ENCODE measurements around the gene NCBP3.
"Not testable (repeated sequence)": the region's sequence is repeated elsewhere in the genome, so short reads cannot be mapped to it uniquely, and the experiment has no call there.

Gene NCBP3

GRCh38 chr17:3795390-3796102 lies 50.5 kb downstream of the NCBP3 start:
- no peak for DNase-seq

GRCh38 chr17:3794557-3795389 lies 51.3 kb downstream of the NCBP3 start:
- no peak for DNase-seq

DNA sequence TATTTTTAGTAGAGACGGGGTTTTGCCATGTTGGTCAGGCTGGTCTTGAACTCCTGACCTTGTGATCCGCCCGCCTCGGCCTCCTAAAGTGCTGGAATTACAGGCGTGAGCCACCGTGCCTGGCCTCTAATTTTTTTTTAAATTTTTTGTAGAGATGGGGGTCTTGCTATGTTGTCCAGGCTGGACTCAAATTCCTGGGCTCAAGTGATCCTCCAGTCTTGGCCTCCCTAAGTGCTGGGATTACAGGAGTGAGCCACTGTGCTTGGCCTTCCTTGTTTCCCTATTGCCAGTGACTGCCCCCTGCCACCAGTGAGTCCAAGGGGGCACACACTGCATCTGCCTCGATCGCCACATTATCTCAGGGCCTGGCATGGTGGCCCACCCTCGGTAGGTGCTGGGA lies 51.9 kb downstream of the NCBP3 start:
- DNase-seq, result not testable (repeated sequence)

DNA sequence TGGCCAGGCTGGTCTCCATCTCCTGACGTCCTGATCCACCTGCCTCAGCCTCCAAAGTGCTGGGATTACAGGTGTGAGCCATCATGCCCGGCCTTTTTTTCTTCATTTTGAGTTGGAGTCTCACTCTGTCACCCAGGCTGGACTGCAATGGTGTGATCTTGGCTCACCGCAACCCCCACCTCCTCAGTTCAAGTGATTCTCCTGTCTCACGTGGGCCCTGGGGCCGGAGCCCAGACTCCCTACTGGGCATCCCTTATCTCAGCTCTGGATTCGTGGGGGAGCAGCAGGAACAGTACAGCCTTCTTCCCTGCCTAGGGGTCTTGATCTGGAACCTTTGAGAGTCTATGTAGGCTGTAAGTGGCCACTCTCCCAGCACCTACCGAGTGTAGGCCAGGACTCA lies 52.8 kb downstream of the NCBP3 start:
- not testable (repeated sequence) for DNase-seq

DNA sequence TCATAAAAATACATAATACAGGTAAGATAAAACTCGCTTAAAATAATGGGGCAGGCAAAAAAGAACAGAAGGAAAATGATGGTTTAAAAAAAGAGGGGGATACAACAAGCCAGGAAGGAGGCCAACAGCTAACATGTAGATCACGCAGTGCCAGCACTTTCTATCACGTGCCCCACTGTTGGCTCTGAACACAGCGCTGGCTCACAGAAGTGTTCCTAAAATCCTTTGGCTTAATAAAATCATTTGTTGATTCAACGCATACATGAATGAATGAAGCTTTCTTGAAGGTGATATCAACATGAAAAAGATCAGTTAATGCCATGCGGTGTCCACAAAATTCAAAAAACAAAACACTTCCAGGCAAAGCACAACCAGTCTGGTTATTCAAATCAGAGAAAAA lies 53.6 kb downstream of the NCBP3 start:
- peak in 33 of 56 donors; percentile 10 to 67 (median 31) for DNase-seq

GRCh38 chr17:3788200-3788599 lies 57.8 kb downstream of the NCBP3 start:
- DNase-seq, result no peak

DNA sequence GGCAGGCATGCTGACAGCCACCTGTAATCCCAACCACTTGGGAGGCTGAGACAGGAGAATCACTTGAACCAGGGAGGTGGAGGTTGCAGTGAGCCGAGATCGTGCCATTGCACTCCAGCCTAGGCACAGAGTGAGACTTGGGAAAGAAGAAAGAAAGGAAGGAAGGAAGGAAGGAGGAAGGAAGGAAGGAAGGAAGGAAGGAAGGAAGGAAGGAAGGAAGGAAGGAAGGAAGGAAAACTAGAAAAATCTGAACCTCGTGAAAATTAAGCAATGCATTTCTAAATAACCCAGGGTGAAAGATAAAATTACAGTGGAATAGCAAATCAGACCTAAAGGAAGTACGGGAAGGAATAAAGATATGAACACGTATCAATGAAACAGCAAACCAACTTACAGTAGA lies 60.7 kb downstream of the NCBP3 start:
- not testable (repeated sequence) for DNase-seq

DNA sequence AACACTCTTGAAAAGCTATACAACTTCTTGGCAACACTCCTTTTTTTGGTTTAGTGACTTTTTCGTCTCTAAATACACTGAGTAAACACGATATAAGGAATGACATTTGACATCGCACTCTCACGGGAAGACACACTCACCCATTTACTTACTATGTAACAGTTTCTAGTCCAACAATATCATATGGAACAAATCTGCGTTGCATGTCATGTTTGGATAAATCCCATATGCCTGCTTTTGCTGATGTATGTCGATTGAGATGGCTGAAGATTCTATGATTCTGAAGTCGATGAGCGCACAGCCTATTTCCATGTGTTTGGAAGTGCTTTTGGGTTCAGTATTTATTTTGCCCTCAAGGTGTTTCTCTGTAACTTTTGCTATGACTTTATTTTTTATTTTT lies 63.3 kb downstream of the NCBP3 start:
- no peak for DNase-seq

DNA sequence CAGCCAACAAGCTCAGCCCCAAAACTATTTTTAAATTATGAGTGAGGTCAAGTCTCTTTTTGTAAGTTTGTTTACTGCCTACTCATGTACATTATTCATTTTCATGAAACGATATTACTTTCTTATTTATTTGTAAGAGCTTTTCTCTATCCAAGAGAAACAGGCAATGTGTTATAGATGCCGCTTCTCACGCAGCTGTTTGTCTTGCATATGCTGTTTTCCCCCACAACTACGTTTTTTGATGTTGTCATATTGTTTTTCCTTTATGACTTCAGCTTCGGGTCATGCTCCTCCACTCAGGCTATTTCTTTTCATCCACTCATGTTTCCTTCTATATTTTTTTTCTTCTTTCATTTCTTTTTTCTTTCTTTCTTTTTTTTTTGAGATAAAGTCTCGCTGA lies 65.1 kb downstream of the NCBP3 start:
- DNase-seq, result no peak

- no peak for DNase-seq
These were observed 68.5 kb downstream of the NCBP3 start for GRCh38 chr17:3777366-3778120.

DNA sequence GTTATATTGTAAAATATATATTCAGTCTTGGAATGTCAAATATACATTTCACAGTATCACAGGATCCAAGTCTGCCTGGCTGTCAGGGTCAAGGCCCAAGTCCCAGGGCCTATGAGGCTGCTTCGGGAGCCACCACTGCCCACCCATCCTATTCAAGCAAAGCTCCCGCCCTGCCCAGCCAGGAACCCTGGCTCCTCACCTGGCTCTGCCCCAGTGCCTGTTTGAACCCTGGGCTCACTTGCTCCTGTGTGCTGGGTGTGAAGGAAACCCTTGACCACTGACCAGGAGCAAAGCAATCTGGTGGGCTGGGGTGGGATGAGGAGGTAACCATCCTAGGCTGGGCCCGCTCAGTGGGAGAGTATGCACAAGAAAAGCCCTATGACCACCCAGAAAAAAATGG lies 72.1 kb downstream of the NCBP3 start:
- DNase-seq, result no peak

GRCh38 chr17:3773511-3773910 lies 72.5 kb downstream of the NCBP3 start:
- DNase-seq, result no peak

GRCh38 chr17:3772764-3773163 lies 73.3 kb downstream of the NCBP3 start:
- DNase-seq, result no peak

- no peak for DNase-seq
These were observed 74.9 kb downstream of the NCBP3 start for GRCh38 chr17:3771140-3771539.

- no peak for DNase-seq
These were observed 75.6 kb downstream of the NCBP3 start for GRCh38 chr17:3770466-3770865.

DNA sequence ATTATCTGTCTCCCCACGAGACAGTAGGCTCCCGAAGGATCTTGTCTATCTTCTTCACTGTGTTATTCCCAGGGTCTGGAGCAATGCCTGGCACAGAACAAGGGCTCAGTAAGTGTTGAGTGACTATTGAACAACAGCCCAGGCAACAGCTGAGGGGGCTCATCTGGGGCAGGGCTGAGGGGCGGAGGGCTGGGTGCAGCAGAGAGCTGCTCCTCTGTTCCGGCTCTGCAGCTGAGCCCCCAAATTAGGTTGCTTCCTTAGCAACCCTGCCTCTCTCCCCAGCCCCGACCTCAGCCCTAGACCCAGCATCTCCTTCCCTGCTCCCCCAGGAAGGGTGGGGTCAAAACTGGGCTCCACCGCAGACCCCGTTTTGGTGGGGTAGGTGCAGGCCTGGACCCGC lies 77.3 kb downstream of the NCBP3 start:
- no peak for DNase-seq

GRCh38 chr17:3768341-3768740 lies 77.7 kb downstream of the NCBP3 start:
- DNase-seq, result no peak

DNA sequence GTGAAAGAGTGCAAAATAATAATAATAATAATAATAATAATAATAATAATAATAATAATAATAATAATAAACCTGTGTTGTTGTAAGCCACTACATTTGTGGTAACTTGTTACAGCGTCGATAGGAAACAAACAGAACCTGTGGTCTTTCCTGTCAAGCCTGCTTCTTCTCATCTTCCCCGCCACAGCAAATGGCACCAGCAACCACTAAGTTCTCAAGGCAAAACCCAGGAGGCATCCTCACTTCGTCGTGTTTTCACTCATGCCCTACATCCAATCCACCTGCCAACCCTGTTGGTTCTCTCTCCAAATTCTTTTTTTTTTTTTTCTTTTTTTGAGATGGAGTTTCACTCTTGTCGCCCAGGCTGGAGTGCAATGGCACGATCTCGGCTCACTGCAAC lies 79.3 kb downstream of the NCBP3 start:
- DNase-seq, result no peak

DNA sequence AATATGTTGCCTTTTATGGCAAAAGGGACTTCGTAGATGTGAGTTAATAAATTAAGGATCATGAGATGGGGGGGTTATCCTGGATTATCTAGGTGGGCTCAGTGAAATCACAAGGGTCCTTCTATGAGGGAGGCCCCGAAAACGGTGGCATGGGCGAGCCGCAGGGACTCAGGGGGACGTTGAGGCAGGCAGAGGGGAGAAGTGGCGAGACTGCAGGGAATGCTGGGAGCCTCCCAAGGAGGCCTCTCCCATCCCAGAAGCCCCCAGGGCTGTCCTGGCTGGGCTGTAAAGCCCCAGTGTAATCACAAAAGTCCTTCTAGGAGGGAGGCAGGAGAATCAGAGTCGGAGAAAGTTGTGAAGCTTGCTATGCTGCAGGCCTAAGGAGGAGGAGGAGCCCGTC lies 80.1 kb downstream of the NCBP3 start:
- no peak for DNase-seq

DNA sequence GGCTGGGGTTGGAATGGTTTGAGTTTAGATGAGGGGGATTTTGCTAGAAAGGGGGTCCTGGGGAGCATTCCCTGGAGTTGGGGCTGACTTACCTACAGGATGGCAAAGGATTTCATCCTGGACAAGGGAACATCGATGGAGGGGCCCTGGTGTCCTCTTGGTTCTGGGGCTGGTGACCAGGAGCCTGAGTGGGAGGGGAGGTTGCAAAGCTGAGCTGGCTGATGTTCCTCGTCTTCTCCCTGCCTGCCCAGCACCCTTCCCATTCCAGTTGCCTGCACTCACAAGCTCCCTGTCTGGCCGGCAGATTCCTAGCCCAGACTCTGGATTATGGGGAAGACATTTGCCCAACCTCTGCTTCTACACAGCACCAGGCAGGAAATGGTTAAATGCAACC lies 82.3 kb downstream of the NCBP3 start:
- DNase-seq, result no peak

GRCh38 chr17:3762922-3763776 lies 82.9 kb downstream of the NCBP3 start:
- no peak for DNase-seq
